Measurements from ENCODE around the gene FPR1. TPM values are rescaled to one million over a fixed set of nuclear protein-coding genes. Genes with fewer than 3 reads are reported as not detected.

FPR1 gene
- total RNA-seq, 1 donor from 2014 or later = not detected

DNA sequence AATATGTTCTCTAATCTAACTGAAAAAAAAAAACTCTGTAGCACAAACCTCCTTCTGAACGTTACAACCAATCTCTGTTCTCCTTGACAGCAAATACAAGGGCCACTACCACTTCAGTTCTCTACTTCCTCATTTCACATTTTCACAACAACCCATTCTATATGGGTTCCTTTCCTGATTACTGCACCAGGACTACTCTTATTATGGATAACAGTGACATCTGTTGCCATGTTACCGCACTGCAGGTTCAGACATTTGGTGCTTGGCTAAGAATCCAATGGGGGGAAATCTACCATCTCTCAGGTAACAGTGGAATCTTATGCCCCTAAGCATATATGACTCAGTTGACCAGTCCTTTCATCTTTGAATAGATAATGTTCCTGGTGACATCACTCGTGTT, 31.7 kb upstream of the FPR1 start:
- FAIRE-seq (no peak), DNase-seq (ENCODE audit: low read depth) (peak; percentile 40)
- no peaks in the 10 kb centered on the region for H3K36me3 ChIP-seq (ENCODE audit: control insufficient read depth, insufficient read depth, low read length)
- no peaks in the 10 kb centered on the region for H3K27me3 ChIP-seq (ENCODE audit: control insufficient read depth, insufficient read depth, low read length)
- TF ChIP-seq, protein P1, sequence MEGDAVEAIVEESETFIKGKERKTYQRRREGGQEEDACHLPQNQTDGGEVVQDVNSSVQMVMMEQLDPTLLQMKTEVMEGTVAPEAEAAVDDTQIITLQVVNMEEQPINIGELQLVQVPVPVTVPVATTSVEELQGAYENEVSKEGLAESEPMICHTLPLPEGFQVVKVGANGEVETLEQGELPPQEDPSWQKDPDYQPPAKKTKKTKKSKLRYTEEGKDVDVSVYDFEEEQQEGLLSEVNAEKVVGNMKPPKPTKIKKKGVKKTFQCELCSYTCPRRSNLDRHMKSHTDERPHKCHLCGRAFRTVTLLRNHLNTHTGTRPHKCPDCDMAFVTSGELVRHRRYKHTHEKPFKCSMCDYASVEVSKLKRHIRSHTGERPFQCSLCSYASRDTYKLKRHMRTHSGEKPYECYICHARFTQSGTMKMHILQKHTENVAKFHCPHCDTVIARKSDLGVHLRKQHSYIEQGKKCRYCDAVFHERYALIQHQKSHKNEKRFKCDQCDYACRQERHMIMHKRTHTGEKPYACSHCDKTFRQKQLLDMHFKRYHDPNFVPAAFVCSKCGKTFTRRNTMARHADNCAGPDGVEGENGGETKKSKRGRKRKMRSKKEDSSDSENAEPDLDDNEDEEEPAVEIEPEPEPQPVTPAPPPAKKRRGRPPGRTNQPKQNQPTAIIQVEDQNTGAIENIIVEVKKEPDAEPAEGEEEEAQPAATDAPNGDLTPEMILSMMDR (IDR thresholded peaks at IDR 0.05; ENCODE audit: insufficient read depth, low read length, severe bottlenecking) = peak; percentile 15
- no peak overlapping the region for H3K4me3 ChIP-seq (ENCODE audit: low read depth, low read length)

DNA sequence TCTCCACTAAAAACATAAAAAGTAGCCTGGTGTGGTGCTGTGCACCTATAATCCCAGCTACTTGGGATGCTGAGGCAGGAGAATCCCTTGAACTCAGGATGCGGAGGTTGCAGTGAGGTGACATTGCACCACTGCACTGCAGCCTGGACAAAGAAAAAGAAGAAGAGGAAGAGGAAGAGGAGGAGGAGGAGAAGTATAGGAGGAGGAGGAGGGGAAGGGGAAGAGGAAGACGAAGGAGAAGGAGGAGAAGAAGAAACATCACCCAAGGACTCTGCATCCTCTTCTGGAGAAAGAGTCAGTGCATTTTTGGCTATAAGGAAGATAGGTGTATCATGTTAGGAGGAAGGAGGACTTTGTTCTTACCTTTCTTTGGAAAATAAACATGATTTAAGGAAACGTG, 30.3 kb upstream of the FPR1 start:
- no peaks in the 10 kb centered on the region for H3K36me3 ChIP-seq (ENCODE audit: control insufficient read depth, insufficient read depth, low read length)
- FAIRE-seq (no peak), DNase-seq (ENCODE audit: low read depth) (no peak)
- H3K27me3 ChIP-seq (ENCODE audit: control insufficient read depth, insufficient read depth, low read length) = no peaks in the 10 kb centered on the region
- TF ChIP-seq, protein P1 (IDR thresholded peaks at IDR 0.05; ENCODE audit: insufficient read depth, low read length, severe bottlenecking) = no peak
- no peak overlapping the region for H3K4me3 ChIP-seq (ENCODE audit: low read depth, low read length)

DNA sequence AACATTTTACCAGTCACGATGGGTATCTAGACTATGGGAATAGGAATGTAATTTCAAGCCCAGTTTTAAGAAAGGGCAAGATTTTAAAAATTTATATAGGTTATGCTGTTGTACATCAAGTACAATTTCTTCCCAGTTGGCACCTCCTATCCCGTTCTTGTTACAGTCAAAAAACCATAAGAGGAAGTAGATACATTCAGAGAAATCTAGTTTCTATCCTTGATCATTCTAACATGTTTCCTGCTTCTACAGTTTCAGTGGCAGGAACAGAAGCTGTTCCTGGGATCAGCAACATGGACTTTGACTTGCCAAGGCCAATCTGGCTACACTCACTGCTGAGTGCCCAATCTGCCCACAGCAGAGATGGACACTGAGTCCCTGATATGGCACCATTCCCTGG, 28.6 kb upstream of the FPR1 start:
- Histone ChIP-seq H3K27me3 (ENCODE audit: control insufficient read depth, insufficient read depth, low read length) (no peaks in the 10 kb centered on the region), H3K36me3 (ENCODE audit: control insufficient read depth, insufficient read depth, low read length) (no peaks in the 10 kb centered on the region), H3K4me3 (ENCODE audit: low read depth, low read length) (no peak overlapping the region)
- DNase-seq (ENCODE audit: low read depth) (no peak), FAIRE-seq (no peak)
- TF ChIP-seq, protein P1 (IDR thresholded peaks at IDR 0.05; ENCODE audit: insufficient read depth, low read length, severe bottlenecking) = no peak

DNA sequence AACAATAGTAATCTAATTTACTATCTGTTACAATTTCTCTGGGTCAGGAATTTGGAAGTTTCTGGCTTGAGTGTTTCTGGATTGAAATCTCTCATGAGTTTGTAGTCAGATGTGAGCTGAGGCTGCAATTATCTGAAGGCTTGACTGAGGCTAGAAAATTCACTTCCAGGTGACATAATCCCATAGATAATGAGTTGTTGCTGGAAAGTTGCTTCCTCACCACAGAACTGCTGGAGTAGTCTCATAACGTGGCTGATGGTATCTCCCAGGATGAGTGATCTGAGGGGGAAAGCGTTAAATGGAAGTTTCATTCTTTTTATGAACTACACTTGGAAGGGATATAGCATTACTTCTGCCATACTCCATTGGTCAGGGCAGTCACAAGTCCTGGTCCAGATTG, 28.0 kb upstream of the FPR1 start:
- TF ChIP-seq, protein P1 (IDR thresholded peaks at IDR 0.05; ENCODE audit: insufficient read depth, low read length, severe bottlenecking) = no peak
- no peaks in the 10 kb centered on the region for H3K36me3 ChIP-seq (ENCODE audit: control insufficient read depth, insufficient read depth, low read length)
- FAIRE-seq (no peak), DNase-seq (ENCODE audit: low read depth) (no peak)
- H3K4me3 ChIP-seq (ENCODE audit: low read depth, low read length) = no peak overlapping the region
- H3K27me3 ChIP-seq (ENCODE audit: control insufficient read depth, insufficient read depth, low read length) = no peaks in the 10 kb centered on the region

DNA sequence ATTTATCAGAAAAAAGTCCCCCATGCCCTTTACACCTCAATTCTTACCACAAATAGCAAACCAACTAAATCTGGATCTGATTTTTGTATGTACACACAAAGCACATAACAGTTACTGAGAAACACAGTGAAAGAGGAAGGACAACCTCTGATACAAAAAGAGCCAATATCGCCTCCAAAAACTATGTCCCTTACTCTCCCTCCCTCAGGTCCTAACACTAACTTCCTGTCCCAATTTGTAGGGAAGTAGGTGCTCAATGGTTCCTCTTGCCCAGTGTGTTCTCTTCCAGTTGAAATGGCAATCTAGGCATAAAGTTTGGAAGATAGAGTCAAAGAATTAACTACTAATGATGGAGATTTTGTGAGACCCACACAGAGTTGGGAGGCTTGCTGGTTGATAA, 27.5 kb upstream of the FPR1 start:
- Histone ChIP-seq H3K36me3 (ENCODE audit: control insufficient read depth, insufficient read depth, low read length) (no peaks in the 10 kb centered on the region), H3K4me3 (ENCODE audit: low read depth, low read length) (no peak overlapping the region), H3K27me3 (ENCODE audit: control insufficient read depth, insufficient read depth, low read length) (no peaks in the 10 kb centered on the region)
- DNase-seq (ENCODE audit: low read depth) = no peak
- no peak for FAIRE-seq
- TF ChIP-seq, protein P1 (IDR thresholded peaks at IDR 0.05; ENCODE audit: insufficient read depth, low read length, severe bottlenecking) = no peak

All from bronchial epithelial cell (primary cell).